ENCODE data around the gene CFAP161.

DNA sequence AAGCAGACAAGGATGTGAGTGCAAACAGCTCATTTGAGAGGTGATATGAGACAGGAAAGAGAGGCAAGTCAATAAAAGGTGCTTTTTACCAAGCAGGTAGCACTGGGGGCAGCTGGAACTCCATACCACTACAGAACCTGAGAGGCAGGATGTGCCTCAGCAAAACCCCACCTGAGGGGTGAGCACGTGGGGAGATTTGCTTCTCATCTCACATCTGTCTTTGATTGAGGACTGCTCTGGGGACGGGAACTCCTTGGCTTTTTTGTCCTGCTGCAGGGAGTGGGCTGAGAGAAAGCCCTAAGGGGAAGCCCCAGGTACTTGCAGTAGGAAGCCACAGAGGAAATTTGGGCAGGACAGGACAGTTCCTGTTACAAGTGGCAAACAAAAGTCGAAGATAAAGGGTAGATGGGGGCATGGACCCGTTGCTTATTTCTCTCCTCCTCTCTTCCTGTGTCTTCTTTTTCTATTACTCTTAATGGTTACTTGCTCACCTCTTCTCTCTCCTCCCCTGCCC lies 27.1 kb downstream of the CFAP161 start:
- TF ChIP-seq, protein P1, sequence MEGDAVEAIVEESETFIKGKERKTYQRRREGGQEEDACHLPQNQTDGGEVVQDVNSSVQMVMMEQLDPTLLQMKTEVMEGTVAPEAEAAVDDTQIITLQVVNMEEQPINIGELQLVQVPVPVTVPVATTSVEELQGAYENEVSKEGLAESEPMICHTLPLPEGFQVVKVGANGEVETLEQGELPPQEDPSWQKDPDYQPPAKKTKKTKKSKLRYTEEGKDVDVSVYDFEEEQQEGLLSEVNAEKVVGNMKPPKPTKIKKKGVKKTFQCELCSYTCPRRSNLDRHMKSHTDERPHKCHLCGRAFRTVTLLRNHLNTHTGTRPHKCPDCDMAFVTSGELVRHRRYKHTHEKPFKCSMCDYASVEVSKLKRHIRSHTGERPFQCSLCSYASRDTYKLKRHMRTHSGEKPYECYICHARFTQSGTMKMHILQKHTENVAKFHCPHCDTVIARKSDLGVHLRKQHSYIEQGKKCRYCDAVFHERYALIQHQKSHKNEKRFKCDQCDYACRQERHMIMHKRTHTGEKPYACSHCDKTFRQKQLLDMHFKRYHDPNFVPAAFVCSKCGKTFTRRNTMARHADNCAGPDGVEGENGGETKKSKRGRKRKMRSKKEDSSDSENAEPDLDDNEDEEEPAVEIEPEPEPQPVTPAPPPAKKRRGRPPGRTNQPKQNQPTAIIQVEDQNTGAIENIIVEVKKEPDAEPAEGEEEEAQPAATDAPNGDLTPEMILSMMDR (IDR thresholded peaks at IDR 0.05) = no peak
- TF ChIP-seq POLR2A (IDR thresholded peaks at IDR 0.05) = no peak
